Measurements from ENCODE around the gene AGTRAP.

Gene AGTRAP

DNA sequence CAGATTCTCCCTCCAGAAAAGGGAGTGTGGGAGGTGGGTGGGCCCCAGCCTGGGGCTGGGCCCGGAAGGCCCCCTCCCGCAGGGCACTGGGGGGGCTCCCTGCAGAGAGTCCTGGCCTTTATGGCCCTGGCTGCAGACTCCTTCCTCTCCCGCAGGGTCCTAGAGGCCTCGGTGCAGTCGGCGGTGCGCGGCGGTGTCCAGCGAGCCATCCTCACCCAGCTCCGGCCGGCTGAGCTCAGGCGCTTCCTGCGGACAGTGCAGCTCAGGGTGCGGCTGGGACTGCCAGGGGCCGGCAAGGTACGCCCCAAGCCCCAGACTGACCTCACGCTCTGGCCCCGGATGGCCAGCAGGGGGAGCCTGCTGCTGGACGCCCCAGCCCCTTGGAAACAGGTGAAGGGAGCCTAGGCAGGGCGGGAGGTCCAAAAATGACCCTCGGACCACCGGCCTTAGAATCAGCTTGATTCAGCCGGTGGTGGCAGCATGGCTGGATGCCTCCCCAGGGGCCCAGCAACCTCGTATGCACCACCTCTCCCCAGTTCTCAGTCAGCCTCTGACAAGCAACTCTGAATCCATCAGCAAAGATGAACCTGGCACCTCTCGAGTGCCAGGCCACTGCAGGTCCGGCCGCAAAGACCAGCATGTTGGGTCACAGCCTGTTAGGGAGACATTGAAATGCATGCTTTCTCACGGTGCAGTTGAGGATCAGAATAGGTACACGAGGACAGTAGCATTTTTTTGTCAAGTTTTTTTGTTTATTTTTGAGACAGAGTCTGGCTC lies 49.2 kb downstream of the AGTRAP start:
- DNase-seq (ENCODE audit: low spot score), result peak; percentile 90
- in situ Hi-C loops (cut with MboI; ENCODE audit: low sequenced_read_pairs, unreplicated experiment), result no loop called here
- TF ChIP-seq, protein P1, sequence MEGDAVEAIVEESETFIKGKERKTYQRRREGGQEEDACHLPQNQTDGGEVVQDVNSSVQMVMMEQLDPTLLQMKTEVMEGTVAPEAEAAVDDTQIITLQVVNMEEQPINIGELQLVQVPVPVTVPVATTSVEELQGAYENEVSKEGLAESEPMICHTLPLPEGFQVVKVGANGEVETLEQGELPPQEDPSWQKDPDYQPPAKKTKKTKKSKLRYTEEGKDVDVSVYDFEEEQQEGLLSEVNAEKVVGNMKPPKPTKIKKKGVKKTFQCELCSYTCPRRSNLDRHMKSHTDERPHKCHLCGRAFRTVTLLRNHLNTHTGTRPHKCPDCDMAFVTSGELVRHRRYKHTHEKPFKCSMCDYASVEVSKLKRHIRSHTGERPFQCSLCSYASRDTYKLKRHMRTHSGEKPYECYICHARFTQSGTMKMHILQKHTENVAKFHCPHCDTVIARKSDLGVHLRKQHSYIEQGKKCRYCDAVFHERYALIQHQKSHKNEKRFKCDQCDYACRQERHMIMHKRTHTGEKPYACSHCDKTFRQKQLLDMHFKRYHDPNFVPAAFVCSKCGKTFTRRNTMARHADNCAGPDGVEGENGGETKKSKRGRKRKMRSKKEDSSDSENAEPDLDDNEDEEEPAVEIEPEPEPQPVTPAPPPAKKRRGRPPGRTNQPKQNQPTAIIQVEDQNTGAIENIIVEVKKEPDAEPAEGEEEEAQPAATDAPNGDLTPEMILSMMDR (IDR thresholded peaks at IDR 0.05; ENCODE audit: borderline replicate concordance, control extremely low read depth, extremely low read depth, insufficient read depth, missing control alignments), result peak; percentile 88

DNA sequence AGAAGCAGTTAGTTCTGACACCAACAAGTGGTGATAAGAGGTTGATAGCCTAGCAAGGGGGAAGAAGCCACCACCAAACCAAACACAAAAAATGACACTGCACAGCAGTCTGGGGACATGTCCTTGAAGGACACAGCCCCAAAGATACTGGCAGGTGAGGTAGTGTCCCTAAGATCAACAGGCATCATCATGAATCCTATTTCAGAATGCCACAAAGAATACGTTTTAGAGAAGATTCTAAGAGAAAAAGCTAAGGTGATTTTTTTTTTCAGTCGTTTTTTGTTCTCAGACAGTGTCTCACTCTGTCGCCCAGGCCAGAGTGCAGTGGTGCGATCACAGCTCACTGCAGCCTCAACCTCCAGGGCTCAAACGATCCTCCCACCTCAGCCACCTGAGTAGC lies 50.2 kb downstream of the AGTRAP start:
- TF ChIP-seq, protein P1 (IDR thresholded peaks at IDR 0.05; ENCODE audit: borderline replicate concordance, control extremely low read depth, extremely low read depth, insufficient read depth, missing control alignments), result no peak
- in situ Hi-C loops (cut with MboI; ENCODE audit: low sequenced_read_pairs, unreplicated experiment), result no loop called here
- no peak for DNase-seq (ENCODE audit: low spot score)

DNA sequence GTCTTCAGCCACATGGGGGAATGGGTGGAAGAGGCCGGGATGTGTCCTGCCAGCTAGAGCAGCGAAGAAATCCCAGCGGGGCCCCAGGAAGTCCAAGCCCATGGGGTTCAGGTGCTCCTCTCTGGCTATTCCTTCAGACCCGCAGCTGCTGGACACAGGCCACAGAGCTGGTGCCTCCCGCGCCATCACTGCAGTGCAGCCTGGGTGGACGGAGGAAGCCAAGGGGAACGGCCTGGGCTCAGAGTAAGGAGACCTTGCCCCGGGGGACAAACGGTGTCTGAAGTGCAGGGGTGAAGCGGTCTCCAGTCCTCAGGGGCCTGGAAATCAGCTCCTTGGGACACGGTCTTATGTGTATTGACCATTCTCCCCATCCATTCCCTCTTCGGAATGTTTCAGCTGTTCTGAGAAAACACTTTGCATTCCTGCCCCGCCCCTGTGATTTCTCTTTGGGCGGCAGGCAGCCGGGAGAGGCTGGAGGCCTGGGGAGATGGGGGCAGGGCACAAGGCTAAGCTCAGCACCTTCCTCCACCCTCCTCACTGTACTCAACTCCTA lies 51.4 kb downstream of the AGTRAP start:
- TF ChIP-seq, protein P1 (IDR thresholded peaks at IDR 0.05; ENCODE audit: borderline replicate concordance, control extremely low read depth, extremely low read depth, insufficient read depth, missing control alignments), result no peak
- DNase-seq (ENCODE audit: low spot score), result no peak
- in situ Hi-C loops (cut with MboI; ENCODE audit: low sequenced_read_pairs, unreplicated experiment), result no loop called here

DNA sequence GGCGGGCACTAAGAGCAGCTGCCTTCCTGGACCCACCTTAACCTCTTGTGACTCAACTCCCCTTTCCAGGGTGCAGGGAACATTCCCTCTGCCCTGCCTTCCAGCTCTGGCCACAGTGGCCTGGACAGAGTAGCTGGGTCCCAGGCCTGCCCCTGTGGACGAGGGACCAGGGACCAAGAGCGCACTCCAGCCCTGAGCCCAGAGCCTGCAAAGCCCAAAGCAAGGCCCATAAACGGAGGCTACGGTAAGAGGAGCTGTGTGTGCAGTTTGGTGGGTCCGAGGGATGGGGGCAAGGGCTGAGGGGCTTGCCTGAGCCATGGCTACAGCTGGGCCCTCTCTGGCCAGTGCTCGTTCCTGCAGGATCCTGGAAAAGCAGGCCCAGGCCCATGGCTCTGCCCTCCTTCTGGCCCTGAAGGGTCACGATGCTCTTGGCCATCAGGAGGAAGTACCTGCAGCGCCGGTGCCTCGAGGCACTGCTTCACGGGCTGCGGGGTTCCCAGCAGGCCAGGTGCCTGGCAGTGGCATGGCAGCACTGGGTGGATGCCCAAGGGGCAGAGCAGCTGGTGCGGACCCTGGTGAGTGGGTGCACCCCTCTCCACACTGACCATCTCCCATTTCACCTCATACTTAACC lies 52.0 kb downstream of the AGTRAP start:
- DNase-seq (ENCODE audit: low spot score), result no peak
- in situ Hi-C loops (cut with MboI; ENCODE audit: low sequenced_read_pairs, unreplicated experiment), result no loop called here
- TF ChIP-seq, protein P1 (IDR thresholded peaks at IDR 0.05; ENCODE audit: borderline replicate concordance, control extremely low read depth, extremely low read depth, insufficient read depth, missing control alignments), result no peak

DNA sequence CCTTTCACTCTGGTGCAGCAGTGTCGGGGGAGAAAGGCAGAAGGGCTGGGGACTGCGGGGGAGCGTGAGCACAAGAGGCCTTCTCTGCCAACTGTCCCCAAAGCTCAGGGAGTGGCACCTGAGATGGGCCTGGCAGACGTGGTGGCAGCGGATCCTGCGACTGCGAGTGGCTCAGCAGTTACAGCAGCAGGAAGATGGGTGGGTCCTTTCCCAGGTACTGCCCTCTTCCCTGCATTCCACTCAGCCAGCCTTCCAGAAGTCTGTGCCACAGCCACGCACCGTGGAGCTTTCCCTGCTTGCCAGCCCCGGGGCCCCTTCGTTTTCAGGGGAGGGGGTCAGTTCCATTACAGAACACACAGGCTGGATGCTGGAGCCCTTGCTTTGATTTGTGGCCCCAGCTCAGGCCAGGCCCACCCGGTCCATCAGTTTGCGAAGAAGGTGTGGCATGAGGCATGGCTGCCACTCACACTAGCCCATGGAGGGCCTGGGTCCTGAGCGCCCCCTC lies 52.7 kb downstream of the AGTRAP start:
- in situ Hi-C loops (cut with MboI; ENCODE audit: low sequenced_read_pairs, unreplicated experiment), result no loop called here
- TF ChIP-seq, protein P1 (IDR thresholded peaks at IDR 0.05; ENCODE audit: borderline replicate concordance, control extremely low read depth, extremely low read depth, insufficient read depth, missing control alignments), result no peak
- no peak for DNase-seq (ENCODE audit: low spot score)

DNA sequence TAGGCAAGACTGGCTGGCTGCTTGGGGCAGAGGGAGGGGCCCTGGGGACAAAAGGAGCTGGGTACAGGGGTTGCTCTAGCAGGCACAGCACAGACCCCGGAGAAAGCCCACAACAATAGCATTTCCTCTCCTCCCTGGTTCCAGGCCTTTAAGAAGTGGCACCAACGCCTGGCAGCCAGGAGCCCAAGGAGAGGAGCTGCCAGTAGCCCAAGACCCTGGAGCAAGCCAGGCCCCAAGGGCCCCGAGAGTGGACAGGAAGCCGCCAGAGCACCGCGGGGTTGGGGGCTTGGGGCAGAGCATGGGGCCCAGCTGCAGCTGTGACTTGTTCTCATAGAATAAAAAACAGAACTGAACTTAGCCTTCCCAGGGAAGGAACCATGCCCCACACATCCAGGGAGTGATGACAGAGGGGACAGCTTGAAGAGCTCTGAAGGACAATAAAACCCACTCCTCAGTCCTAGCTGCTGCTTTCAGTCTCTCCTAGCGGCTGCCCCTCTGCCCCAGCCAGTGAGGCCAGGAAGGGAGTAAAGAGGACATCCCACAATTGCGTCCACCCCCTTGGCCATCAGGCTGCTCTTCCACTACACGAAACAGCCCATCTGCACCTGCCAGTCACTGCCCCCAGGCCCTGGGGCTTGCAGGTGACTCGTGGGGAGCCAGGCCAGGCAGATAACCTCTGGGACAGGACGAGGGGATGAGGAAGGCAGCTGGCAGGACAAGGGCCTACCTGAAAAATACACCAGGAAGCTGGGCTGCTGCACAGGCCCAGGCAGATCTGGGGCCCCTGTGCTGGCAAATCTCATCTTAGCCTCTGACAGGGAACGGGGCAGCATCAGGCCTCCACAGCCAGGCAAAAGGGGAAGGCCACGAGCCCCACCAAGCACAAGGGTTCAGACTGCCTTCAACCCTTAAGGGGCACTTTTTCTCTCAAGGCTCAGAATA lies 53.5 kb downstream of the AGTRAP start:
- TF ChIP-seq, protein P1 (IDR thresholded peaks at IDR 0.05; ENCODE audit: borderline replicate concordance, control extremely low read depth, extremely low read depth, insufficient read depth, missing control alignments), result no peak
- no peak for DNase-seq (ENCODE audit: low spot score)
- in situ Hi-C loops (cut with MboI; ENCODE audit: low sequenced_read_pairs, unreplicated experiment), result no loop called here

Data from GM13976 (cell line).